Astrocyte of the spinal cord (primary cell): ENCODE measurements around the gene CLCN3.

Experiments
- DNase-seq: peaks from one replicate; pipeline ENCODE4 v3.0.0; 2011; ENCODE audit warnings: low read depth, low spot score
- H3K4me3 ChIP-seq: 2 replicates; pipeline ENCODE4 v1.5.1; 2011; ENCODE audit warnings: low read depth, mild to moderate bottlenecking, low read length, moderate library complexity
- CTCF ChIP-seq: IDR thresholded peaks from 2 replicates; pipeline ENCODE4 v1.5.1; 2012; ENCODE audit warnings: low read depth, mild to moderate bottlenecking, low read length, inconsistent platforms
- in situ Hi-C: cut with HindIII; loops from 2 replicates; pipeline ENCODE4 v1.10.0; 2017; ENCODE audit warnings: low sequenced_read_pairs

Gene CLCN3

GRCh38 chr4:169650227-169650936 lies 30.0 kb downstream of the CLCN3 start:
- TF ChIP-seq CTCF: no peak
- in situ Hi-C loops: no loop called here
- DNase-seq: no peak
- no peak overlapping the region for H3K4me3 ChIP-seq

- DNase-seq: no peak
- no peak overlapping the region for H3K4me3 ChIP-seq
- TF ChIP-seq CTCF: no peak
- in situ Hi-C loops: no loop called here
Observed at GRCh38 chr4:169652535-169652934, 32.2 kb downstream of the CLCN3 start.

GRCh38 chr4:169655401-169655800 lies 35.0 kb downstream of the CLCN3 start:
- no peak overlapping the region for H3K4me3 ChIP-seq
- no peak for TF ChIP-seq CTCF
- DNase-seq: no peak
- in situ Hi-C loops: no loop called here

GRCh38 chr4:169657470-169658107 lies 37.2 kb downstream of the CLCN3 start:
- no peak for DNase-seq
- no peak for TF ChIP-seq CTCF
- no peak overlapping the region for H3K4me3 ChIP-seq
- in situ Hi-C loops: no loop called here

GRCh38 chr4:169658196-169658595 lies 37.8 kb downstream of the CLCN3 start:
- in situ Hi-C loops: no loop called here
- no peak for DNase-seq
- no peak for TF ChIP-seq CTCF
- H3K4me3 ChIP-seq: no peak overlapping the region

- H3K4me3 ChIP-seq: peak overlapping the region; percentile 65
- TF ChIP-seq CTCF: no peak
- DNase-seq: no peak
- in situ Hi-C loops: no loop called here
Observed at GRCh38 chr4:169658975-169659715, 38.8 kb downstream of the CLCN3 start.
